ENCODE results near the gene RANBP9. TPM values are rescaled to one million over a fixed set of nuclear protein-coding genes. Genes with fewer than 3 reads are reported as not detected.

Gene RANBP9
- total and polyA plus RNA-seq, 9 of the 15 experiments (the other 6 are each of a cell fraction or from before 2014, with no cell fraction given): 27.5 to 130 (median 61.5) TPM

DNA sequence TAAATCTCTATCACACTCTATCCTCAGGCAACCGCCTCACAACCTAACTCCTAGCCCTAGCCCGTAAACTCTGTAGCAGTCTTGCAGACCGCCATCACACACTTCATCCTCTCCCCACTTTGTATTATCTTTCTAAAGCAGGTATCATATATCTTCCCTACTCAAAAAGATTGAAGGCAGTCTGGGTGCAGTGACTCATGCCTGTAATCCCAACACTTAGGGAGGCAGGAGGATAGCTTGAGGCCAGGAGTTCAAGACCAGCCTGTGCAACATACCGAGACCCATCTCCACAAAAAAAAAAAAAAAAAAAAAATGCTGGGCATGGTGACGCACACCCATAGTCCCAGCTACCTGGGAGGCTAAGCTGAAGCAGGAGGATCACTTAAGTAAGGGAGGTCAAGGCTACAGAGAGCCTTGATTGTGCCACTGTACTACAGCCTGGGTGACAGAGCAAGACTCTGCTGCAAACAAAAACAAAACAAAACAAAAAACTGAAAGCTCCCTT, 22.9 kb downstream of the RANBP9 start (continued):
- TF ChIP-seq, protein P1, sequence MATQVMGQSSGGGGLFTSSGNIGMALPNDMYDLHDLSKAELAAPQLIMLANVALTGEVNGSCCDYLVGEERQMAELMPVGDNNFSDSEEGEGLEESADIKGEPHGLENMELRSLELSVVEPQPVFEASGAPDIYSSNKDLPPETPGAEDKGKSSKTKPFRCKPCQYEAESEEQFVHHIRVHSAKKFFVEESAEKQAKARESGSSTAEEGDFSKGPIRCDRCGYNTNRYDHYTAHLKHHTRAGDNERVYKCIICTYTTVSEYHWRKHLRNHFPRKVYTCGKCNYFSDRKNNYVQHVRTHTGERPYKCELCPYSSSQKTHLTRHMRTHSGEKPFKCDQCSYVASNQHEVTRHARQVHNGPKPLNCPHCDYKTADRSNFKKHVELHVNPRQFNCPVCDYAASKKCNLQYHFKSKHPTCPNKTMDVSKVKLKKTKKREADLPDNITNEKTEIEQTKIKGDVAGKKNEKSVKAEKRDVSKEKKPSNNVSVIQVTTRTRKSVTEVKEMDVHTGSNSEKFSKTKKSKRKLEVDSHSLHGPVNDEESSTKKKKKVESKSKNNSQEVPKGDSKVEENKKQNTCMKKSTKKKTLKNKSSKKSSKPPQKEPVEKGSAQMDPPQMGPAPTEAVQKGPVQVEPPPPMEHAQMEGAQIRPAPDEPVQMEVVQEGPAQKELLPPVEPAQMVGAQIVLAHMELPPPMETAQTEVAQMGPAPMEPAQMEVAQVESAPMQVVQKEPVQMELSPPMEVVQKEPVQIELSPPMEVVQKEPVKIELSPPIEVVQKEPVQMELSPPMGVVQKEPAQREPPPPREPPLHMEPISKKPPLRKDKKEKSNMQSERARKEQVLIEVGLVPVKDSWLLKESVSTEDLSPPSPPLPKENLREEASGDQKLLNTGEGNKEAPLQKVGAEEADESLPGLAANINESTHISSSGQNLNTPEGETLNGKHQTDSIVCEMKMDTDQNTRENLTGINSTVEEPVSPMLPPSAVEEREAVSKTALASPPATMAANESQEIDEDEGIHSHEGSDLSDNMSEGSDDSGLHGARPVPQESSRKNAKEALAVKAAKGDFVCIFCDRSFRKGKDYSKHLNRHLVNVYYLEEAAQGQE (IDR thresholded peaks at IDR 0.05; ENCODE audit: borderline replicate concordance): no peak
- TF ChIP-seq, protein P1 (CRISPR knock-in tag; IDR thresholded peaks at IDR 0.05; ENCODE audit: low read depth): no peak
- peak in 1 of 2 experiments; percentile 73; a peak in 3 of 4 replicates for TF ChIP-seq ARNT (IDR thresholded peaks at IDR 0.05)
- no peak for TF ChIP-seq MXI1 (IDR thresholded peaks at IDR 0.05; ENCODE audit: low read depth, low read length)
- no peak for TF ChIP-seq NR3C1 (CRISPR knock-in tag; IDR thresholded peaks at IDR 0.05)
- TF ChIP-seq, protein P2, sequence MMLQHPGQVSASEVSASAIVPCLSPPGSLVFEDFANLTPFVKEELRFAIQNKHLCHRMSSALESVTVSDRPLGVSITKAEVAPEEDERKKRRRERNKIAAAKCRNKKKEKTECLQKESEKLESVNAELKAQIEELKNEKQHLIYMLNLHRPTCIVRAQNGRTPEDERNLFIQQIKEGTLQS (IDR thresholded peaks at IDR 0.05): peak; percentile 89
- TF ChIP-seq, protein P2 (CRISPR knock-in tag; conservative IDR thresholded peaks at IDR 0.05): no peak; the same call in 1 of the 2 replicates
- TF ChIP-seq TAF1 (IDR thresholded peaks at IDR 0.05; ENCODE audit: control insufficient read depth, extremely low read depth, insufficient read depth, low read length, severe bottlenecking): no peak
- no peak for TF ChIP-seq ZNF311 (CRISPR knock-in tag; IDR thresholded peaks at IDR 0.05)
- TF ChIP-seq ZBTB1 (CRISPR knock-in tag; IDR thresholded peaks at IDR 0.05; ENCODE audit: borderline replicate concordance, low read depth): no peak
- no peak for TF ChIP-seq IFI16 (CRISPR knock-in tag; IDR thresholded peaks at IDR 0.05)
- TF ChIP-seq, protein P3, sequence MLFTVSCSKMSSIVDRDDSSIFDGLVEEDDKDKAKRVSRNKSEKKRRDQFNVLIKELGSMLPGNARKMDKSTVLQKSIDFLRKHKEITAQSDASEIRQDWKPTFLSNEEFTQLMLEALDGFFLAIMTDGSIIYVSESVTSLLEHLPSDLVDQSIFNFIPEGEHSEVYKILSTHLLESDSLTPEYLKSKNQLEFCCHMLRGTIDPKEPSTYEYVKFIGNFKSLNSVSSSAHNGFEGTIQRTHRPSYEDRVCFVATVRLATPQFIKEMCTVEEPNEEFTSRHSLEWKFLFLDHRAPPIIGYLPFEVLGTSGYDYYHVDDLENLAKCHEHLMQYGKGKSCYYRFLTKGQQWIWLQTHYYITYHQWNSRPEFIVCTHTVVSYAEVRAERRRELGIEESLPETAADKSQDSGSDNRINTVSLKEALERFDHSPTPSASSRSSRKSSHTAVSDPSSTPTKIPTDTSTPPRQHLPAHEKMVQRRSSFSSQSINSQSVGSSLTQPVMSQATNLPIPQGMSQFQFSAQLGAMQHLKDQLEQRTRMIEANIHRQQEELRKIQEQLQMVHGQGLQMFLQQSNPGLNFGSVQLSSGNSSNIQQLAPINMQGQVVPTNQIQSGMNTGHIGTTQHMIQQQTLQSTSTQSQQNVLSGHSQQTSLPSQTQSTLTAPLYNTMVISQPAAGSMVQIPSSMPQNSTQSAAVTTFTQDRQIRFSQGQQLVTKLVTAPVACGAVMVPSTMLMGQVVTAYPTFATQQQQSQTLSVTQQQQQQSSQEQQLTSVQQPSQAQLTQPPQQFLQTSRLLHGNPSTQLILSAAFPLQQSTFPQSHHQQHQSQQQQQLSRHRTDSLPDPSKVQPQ (CRISPR knock-in tag; IDR thresholded peaks at IDR 0.05; ENCODE audit: borderline replicate concordance): no peak
- TF ChIP-seq FOSL1 (tag; conservative IDR thresholded peaks at IDR 0.05): peak; percentile 95
- TF ChIP-seq CSDE1 (IDR thresholded peaks at IDR 0.05): no peak
- TF ChIP-seq TAF9B (IDR thresholded peaks at IDR 0.05; ENCODE audit: partially characterized antibody): no peak
- TF ChIP-seq CHD4 (IDR thresholded peaks at IDR 0.05; ENCODE audit: insufficient read depth, insufficient replicate concordance, low read depth, low read length, poor library complexity, severe bottlenecking): peak; percentile 3
- TF ChIP-seq DDX20 (tag; IDR thresholded peaks at IDR 0.05; ENCODE audit: low read depth): no peak

All from K562 (cell line).